Measurements from ENCODE around the gene FUCA2.
"Not testable (repeated sequence)": the region's sequence is repeated elsewhere in the genome, so short reads cannot be mapped to it uniquely, and the experiment has no call there.

Gene FUCA2

GRCh38 chr6:143498428-143498827, 13.1 kb downstream of the FUCA2 start:
- DNase-seq (ENCODE audit: low spot score): no peak

- no peak for DNase-seq (ENCODE audit: low spot score)
Observed at GRCh38 chr6:143496974-143497373, 14.5 kb downstream of the FUCA2 start.

DNA sequence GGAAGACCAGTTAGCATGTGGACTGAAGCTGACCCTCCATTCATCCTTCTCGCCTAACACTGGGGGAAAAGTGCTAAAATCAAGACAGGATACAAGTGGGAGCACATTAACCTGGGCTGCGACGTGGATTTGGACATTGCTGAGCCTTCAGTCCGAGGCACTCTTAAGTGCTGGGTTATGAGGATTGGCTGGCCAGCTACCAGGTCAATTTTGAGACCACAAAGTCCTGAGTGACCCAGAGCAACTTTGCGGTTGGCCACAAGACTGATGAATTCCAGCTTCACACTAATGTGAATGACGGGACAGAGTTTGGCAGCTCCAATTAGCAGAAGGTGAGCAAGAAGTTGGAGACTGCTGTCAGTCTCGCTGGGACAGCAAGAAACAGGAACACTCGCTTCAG, 20.7 kb downstream of the FUCA2 start:
- DNase-seq (ENCODE audit: low spot score): no peak

DNA sequence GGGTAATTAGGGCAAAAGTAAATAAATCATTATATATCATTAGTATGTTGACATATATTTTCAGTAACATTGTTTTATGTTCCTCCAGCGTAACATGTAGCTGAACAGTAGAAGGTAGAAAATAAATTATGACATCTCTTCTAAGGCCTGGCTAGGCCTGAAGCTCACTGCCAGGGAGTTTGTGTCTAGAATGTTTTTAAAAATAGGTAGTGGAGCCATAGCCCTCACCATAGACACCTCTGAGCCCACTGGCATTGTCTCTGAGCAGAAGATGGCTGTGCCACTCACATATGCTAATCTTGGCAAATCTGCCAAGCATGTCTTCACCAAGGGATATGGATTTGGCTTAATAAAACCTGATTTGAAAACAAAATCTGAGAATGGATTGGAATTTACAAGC, 21.3 kb downstream of the FUCA2 start:
- no peak for DNase-seq (ENCODE audit: low spot score)

DNA sequence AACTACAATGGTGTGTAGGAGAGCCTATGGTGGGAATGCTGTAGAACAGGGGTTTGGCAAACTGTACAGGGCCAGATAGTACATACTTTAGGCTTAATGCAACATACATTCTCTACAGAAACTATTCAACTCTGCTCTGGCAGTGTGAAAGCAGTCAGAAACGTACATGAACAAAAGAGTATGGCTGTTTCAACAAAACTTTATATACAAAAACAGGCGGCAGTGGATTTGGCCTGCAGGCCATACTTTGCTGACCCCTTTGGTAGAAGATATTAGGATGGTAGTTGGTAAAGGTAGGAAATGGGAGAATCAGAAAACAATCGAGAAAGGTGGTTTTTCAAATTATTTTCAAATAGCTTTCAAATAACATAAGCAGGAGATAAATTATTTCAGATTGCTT, 24.8 kb downstream of the FUCA2 start:
- no peak for DNase-seq (ENCODE audit: low spot score)

- DNase-seq (ENCODE audit: low spot score): no peak
Observed at GRCh38 chr6:143485967-143486366, 25.6 kb downstream of the FUCA2 start.

DNA sequence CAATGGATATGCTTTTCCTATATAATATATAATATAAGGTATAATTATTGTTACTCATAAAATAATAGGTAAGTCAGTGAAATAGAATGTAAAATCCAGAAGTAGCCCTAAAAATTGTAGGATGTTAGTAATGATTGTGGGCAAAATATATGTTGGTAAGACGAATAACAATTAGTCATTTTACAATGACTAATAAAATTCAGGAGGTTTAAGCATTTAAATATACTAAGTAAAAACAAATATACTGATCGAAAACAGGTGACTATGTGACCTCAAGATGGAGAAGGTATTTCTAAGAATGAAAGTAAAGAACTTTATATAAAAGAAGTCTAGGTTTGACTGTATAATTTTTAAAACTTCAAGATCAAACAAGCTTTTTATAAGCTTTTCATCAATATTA, 28.9 kb downstream of the FUCA2 start:
- no peak for DNase-seq (ENCODE audit: low spot score)

DNA sequence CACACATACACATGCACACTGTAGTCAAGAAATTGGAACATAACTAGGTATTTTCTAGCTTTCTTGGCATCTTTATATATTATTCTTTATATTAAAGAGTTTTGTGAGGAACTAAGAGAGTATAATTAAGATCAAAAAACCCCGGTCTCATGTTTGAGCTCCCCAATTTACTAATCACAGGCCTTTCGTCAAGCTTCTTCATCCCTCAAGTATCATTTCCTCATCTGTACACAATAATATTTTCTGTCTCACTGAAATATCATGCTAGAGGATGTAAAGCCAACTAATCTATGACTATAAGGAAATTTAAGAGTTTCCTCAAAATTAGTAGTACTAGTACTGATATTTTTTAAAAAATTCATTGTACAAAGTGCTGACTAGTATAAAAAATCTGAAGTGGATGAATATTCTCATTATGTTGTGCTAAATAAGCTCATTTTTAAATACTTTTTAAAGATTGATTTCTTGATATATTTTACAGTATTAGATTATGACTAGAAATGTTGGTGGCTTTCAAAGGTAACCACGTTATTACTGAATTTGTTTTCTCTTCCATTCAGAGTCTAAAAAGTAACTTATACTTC, 32.9 kb downstream of the FUCA2 start:
- no peak for DNase-seq (ENCODE audit: low spot score)

- DNase-seq (ENCODE audit: low spot score): no peak
Observed at GRCh38 chr6:143476545-143476944, 35.0 kb downstream of the FUCA2 start.

GRCh38 chr6:143471822-143472221, 39.7 kb downstream of the FUCA2 start:
- DNase-seq (ENCODE audit: low spot score): no peak

- DNase-seq (ENCODE audit: low spot score): not testable (repeated sequence)
Observed at GRCh38 chr6:143468823-143469222, 42.7 kb downstream of the FUCA2 start.

DNA sequence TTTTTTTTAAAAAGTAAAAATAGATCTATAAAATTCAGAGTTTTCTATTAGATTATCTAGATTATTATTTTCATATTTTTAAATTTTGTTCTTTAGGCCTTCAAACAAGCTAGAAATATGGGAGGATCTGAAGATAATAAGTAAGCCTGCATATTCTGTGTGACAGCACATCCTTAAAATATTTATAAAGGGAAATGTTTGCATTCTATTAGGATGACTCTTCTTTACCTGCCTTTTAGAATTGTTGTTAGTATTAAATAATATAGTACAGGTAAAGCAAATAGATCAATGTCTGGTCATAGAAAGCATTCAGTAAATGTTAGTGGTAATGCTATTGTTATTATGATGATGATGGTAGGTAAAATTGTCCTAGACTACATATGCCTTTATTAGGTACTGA, 43.5 kb downstream of the FUCA2 start:
- no peak for DNase-seq (ENCODE audit: low spot score)

DNA sequence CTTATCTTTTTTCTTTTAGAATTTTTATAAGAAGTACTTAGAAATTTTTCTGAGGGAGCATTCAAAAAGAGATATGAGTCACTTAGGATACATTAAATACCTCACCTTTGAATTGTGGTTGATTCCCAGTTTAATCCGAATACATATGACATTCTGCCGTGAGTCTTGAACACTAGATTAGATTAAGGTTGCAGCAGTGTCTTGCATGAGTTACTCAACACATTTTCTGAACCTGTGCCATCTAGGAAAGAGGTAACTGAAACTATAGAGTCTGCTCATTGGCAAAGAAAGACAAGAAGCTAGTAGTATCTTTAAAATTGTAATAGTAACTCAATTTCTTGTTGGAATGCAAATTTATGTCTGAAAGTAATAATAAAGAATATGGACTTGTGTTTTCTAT, 46.0 kb downstream of the FUCA2 start:
- no peak for DNase-seq (ENCODE audit: low spot score)

DNA sequence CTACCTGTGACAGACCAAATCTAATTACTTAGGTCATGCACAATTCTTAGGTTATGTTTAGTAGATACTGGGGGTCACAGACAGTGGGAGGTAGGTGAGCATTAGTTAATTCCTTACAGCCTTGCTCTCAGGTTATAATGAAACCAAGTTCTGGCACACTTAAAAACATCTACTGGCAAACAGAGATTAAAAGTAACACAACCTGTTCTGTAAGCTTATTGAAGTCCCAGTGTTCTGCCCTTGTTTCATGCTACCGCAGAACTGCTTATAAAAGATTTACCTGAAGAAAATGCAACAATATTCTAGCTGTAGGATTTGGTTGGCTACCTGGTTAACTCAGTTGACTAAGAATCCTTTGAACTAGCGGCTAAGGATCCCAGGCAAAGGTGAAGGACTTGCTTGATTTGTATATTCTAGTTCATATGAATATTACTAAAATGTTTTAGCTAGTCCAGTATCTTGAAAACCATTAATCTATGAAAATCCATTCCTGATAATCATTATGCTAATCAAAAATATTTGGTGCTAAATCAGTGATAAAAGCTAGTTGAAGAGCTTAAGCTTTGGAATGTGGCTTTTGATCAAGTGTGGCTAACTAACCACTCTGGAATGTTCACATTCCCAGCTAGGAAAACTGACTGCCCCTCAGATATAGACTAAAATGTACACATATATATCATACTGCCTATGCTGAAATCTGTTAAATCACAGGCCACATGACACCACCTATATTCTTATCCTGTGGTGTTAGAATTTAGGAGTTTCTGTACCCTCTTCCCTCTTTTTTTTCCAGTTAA, 53.8 kb downstream of the FUCA2 start:
- no peak for DNase-seq (ENCODE audit: low spot score)

- DNase-seq (ENCODE audit: low spot score): no peak
Observed at GRCh38 chr6:143451531-143451930, 60.0 kb downstream of the FUCA2 start.

- DNase-seq (ENCODE audit: low spot score): peak; percentile 88
Observed at GRCh38 chr6:143450453-143451371, 60.8 kb downstream of the FUCA2 start, which contains the start of the genes ADAT2 and PEX3. TSS of gene ADAT2 (minus strand) at chr6:143450695. CDS start at chr6:143450658, 37 bp downstream. TSS of gene PEX3 (plus strand) at chr6:143450805. CDS start at chr6:143451043, 238 bp downstream.

DNA sequence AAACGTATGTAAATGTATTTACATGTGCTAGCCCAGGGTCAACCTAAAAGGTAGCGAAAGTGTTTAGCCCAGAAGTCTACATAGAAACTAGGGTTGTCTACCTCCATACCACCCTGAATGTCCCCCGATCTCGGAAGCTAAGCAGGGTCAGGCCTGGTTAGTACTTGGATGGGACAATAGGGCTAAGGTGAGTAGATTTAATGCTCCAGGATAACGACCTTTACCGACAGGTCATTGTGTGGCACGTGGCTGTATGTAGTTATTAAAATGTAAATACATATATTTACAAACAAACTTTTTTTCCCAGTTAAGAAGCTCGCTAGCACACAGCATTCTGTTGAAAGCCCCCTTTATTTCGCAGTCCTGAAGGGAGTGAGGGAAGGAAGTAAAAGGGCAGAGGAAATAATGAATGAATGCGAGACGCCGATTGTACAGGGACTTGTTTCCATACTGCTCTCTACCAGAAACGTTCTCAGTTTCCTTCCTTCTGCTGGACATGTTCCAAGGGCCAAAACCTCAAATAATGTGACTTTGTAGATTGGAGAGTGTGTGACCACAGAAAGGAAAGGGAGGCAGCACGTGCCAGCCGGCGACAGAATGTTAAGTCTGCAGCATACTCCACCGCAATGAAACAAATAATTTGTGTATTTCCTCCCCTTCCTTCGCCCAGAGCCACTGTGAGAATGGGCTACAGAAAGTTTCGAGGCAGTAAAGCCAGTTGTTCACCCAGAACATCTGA, 61.6 kb downstream of the FUCA2 start:
- DNase-seq (ENCODE audit: low spot score): peak; percentile 17

GRCh38 chr6:143449082-143449713, 62.3 kb downstream of the FUCA2 start:
- DNase-seq (ENCODE audit: low spot score): no peak

DNA sequence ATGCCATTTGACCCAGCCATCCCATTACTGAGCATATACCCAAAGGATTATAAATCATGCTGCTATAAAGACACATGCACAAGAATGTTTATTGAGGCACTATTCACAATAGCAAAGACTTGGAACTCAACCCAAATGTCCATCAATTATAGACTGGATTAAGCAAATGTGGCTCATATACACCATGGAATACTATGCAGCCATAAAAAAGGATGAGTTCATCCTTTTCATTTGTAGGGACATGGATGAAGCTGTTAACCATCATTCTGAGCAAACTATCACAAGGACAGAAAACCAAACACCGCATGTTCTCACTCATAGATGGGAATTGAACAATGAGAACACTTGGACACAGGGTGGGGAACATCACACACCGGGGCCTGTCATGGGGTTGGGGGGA, 63.7 kb downstream of the FUCA2 start:
- DNase-seq (ENCODE audit: low spot score): not testable (repeated sequence)
